Activated T-helper 1 cell treated with Interleukin-2 at 50 U/mL for 16 hours (primary cell): ENCODE data around the gene FN1.

Source experiments
- DNase-seq: peaks from one replicate; pipeline ENCODE4 v3.0.0-alpha.2; 2020; ENCODE audit warnings: low read depth

The FN1 gene

GRCh38 chr2:215338883-215339679 is 96.8 kb downstream of the FN1 start:
- DNase-seq = no peak

- no peak for DNase-seq
Observed at GRCh38 chr2:215332872-215333595, 102.8 kb downstream of the FN1 start.

- no peak for DNase-seq
Observed at GRCh38 chr2:215328066-215328465, 107.8 kb downstream of the FN1 start.

GRCh38 chr2:215324811-215325210 is 111.1 kb downstream of the FN1 start:
- DNase-seq = no peak

- no peak for DNase-seq
Observed at GRCh38 chr2:215320679-215321078, 115.2 kb downstream of the FN1 start.

GRCh38 chr2:215320102-215320501 is 115.8 kb downstream of the FN1 start:
- DNase-seq = no peak

GRCh38 chr2:215319500-215319899 is 116.4 kb downstream of the FN1 start:
- no peak for DNase-seq

- no peak for DNase-seq
Observed at GRCh38 chr2:215316336-215316735, 119.5 kb downstream of the FN1 start.

GRCh38 chr2:215315301-215315700 is 120.6 kb downstream of the FN1 start:
- DNase-seq = no peak

- DNase-seq = no peak
Observed at GRCh38 chr2:215314896-215315295, 121.0 kb downstream of the FN1 start.

- no peak for DNase-seq
Observed at GRCh38 chr2:215313255-215313613, 122.6 kb downstream of the FN1 start.

GRCh38 chr2:215311625-215312396 is 124.1 kb downstream of the FN1 start, which contains the start of gene ATIC:
Gene ATIC (plus strand): TSS chr2:215312059. CDS start chr2:215312143, 84 bp downstream.
- peak; percentile 81 for DNase-seq

- DNase-seq = peak; percentile 3
Observed at GRCh38 chr2:215311259-215311624, 124.6 kb downstream of the FN1 start.
